ENCODE measurements around the gene SMO. TPM values are rescaled to one million over a fixed set of nuclear protein-coding genes. Genes with fewer than 3 reads are reported as not detected.

SMO gene
- total and polyA plus RNA-seq, 4 donors, result 2.9 to 16.3 (median 10.7) TPM

GRCh38 chr7:129193892-129194291 lies 5.5 kb downstream of the SMO start:
- H3K27ac ChIP-seq (ENCODE audit: low read depth in 1 of 2, low read length in 2 of 2), result no peak overlapping the region
- H3K27me3 ChIP-seq (ENCODE audit: control insufficient read depth in 4 of 4, insufficient read depth in 4 of 4, low read length in 3 of 4), result no peaks in the 10 kb centered on the region
- no peak for DNase-seq (ENCODE audit: low spot score)
- H3K4me3 ChIP-seq (ENCODE audit: low read depth in 1 of 3, low read length in 3 of 3), result no peak overlapping the region
- no peak overlapping the region for H3K9ac ChIP-seq (ENCODE audit: low read depth in 1 of 2, low read length in 2 of 2)
- no peaks in the 10 kb centered on the region for H3K9me3 ChIP-seq (ENCODE audit: control insufficient read depth in 4 of 4, low read length in 3 of 4)
- WGBS, result 94% methylated on average over 3 of the region's 3 CpGs
- no peak for TF ChIP-seq YY1 (IDR thresholded peaks at IDR 0.05)
- TF ChIP-seq REST (IDR thresholded peaks at IDR 0.05), result no peak
- no peak for TF ChIP-seq ZBTB33 (IDR thresholded peaks at IDR 0.05)
- no peak for TF ChIP-seq NR2F2 (IDR thresholded peaks at IDR 0.05)
- TF ChIP-seq FOXA2 (IDR thresholded peaks at IDR 0.05), result no peak
- no peak for TF ChIP-seq RAD21 (IDR thresholded peaks at IDR 0.05)
- no peak for TF ChIP-seq MAX (IDR thresholded peaks at IDR 0.05)
- no peak for TF ChIP-seq CTCF (IDR thresholded peaks at IDR 0.05; ENCODE audit: low read depth, low read length, missing input control)
- TF ChIP-seq EGR1 (IDR thresholded peaks at IDR 0.05; ENCODE audit: low read depth in 2 of 2), result no peak
- no peak for TF ChIP-seq HNF4G (IDR thresholded peaks at IDR 0.05)
- TF ChIP-seq SP1 (IDR thresholded peaks at IDR 0.05), result no peak
- TF ChIP-seq RXRA (IDR thresholded peaks at IDR 0.05), result no peak
- peaks cover 1 to 32% (median 19%) of the 10 kb centered on the region in 4 donors for H3K4me1 ChIP-seq (ENCODE audit: control insufficient read depth in 4 of 4, insufficient read depth in 4 of 4, low read length in 3 of 4)
- no peaks in the 10 kb centered on the region for H3K36me3 ChIP-seq (ENCODE audit: control insufficient read depth in 4 of 4, insufficient read depth in 3 of 4, low read depth in 1 of 4, low read length in 3 of 4)

- H3K4me3 ChIP-seq (ENCODE audit: low read depth in 1 of 3, low read length in 3 of 3), result no peak overlapping the region
- peaks cover 2 to 23% (median 15%) of the 10 kb centered on the region in 4 donors for H3K4me1 ChIP-seq (ENCODE audit: control insufficient read depth in 4 of 4, insufficient read depth in 4 of 4, low read length in 3 of 4)
- DNase-seq (ENCODE audit: low spot score), result no peak
- H3K27me3 ChIP-seq (ENCODE audit: control insufficient read depth in 4 of 4, insufficient read depth in 4 of 4, low read length in 3 of 4), result no peaks in the 10 kb centered on the region
- no peak overlapping the region for H3K9ac ChIP-seq (ENCODE audit: low read depth in 1 of 2, low read length in 2 of 2)
- 78% methylated on average over 4 of the region's 4 CpGs for WGBS
- H3K27ac ChIP-seq (ENCODE audit: low read depth in 1 of 2, low read length in 2 of 2), result no peak overlapping the region
- no peaks in the 10 kb centered on the region for H3K9me3 ChIP-seq (ENCODE audit: control insufficient read depth in 4 of 4, low read length in 3 of 4)
- H3K36me3 ChIP-seq (ENCODE audit: control insufficient read depth in 4 of 4, insufficient read depth in 3 of 4, low read depth in 1 of 4, low read length in 3 of 4), result no peaks in the 10 kb centered on the region
- TF ChIP-seq ATF3 (IDR thresholded peaks at IDR 0.05), result no peak
- no peak for TF ChIP-seq YY1 (IDR thresholded peaks at IDR 0.05)
- no peak for TF ChIP-seq GABPA (IDR thresholded peaks at IDR 0.05 in 1 of 2, conservative IDR thresholded peaks at IDR 0.05 in 1 of 2)
- no peak for TF ChIP-seq HNF4A (conservative IDR thresholded peaks at IDR 0.05)
- no peak for TF ChIP-seq TAF1 (conservative IDR thresholded peaks at IDR 0.05)
- TF ChIP-seq FOXA1 (IDR thresholded peaks at IDR 0.05), result no peak
- no peak for TF ChIP-seq ZBTB33 (IDR thresholded peaks at IDR 0.05)
- no peak for TF ChIP-seq MAX (IDR thresholded peaks at IDR 0.05)
- TF ChIP-seq REST (IDR thresholded peaks at IDR 0.05), result no peak
- no peak for TF ChIP-seq EGR1 (IDR thresholded peaks at IDR 0.05; ENCODE audit: low read depth in 2 of 2)
Measured at GRCh38 chr7:129197771-129198170, 9.3 kb downstream of the SMO start.

Data from liver (tissue), 9 donors.